NCI-H2227 (cell line): Measurements from ENCODE around the gene LGI4.
"Not testable (repeated sequence)": the region's sequence is repeated elsewhere in the genome, so short reads cannot be mapped to it uniquely, and the experiment has no call there.

Experiments
- DNase-seq: peaks from one replicate; lab custom pipeline; 2025; ENCODE audit not compliant: unreplicated experiment; lab: John Stamatoyannopoulos, UW

LGI4 gene

GRCh38 chr19:35142606-35143230 lies 7.9 kb upstream of the LGI4 start:
- DNase-seq = peak; percentile 98

GRCh38 chr19:35141837-35142605 lies 7.2 kb upstream of the LGI4 start:
- peak; percentile 83 for DNase-seq

- peak; percentile 97 for DNase-seq
Measured at GRCh38 chr19:35140962-35141836, 6.3 kb upstream of the LGI4 start.

GRCh38 chr19:35140207-35140961 lies 5.5 kb upstream of the LGI4 start:
- DNase-seq = no peak

- DNase-seq = no peak
Measured at GRCh38 chr19:35138305-35138892, 3.5 kb upstream of the LGI4 start, which contains the start of gene FXYD1. Gene FXYD1 (plus strand): TSS chr19:35138824. CDS start chr19:35140080, 1,256 bp downstream.

GRCh38 chr19:35136977-35137702 lies 2.3 kb upstream of the LGI4 start:
- DNase-seq = no peak

- DNase-seq = no peak
Measured at GRCh38 chr19:35136231-35136630, 1.4 kb upstream of the LGI4 start.

GRCh38 chr19:35135389-35135909 lies 590 bp upstream of the LGI4 start:
- DNase-seq = peak; percentile 98

- DNase-seq = no peak
Measured at GRCh38 chr19:35133826-35134225, 1.0 kb downstream of the LGI4 start.

- DNase-seq = no peak
Measured at GRCh38 chr19:35132254-35132653, 2.6 kb downstream of the LGI4 start.

GRCh38 chr19:35130761-35131720 lies 3.8 kb downstream of the LGI4 start:
- DNase-seq = no peak

GRCh38 chr19:35129724-35130274 lies 5.1 kb downstream of the LGI4 start:
- DNase-seq = not testable (repeated sequence)

GRCh38 chr19:35128398-35129057 lies 6.3 kb downstream of the LGI4 start:
- DNase-seq = no peak

GRCh38 chr19:35127871-35128270 lies 7.0 kb downstream of the LGI4 start:
- DNase-seq = no peak

GRCh38 chr19:35126624-35126959 lies 8.3 kb downstream of the LGI4 start:
- no peak for DNase-seq

- DNase-seq = no peak
Measured at GRCh38 chr19:35125749-35126623, 8.9 kb downstream of the LGI4 start.

GRCh38 chr19:35125270-35125717 lies 9.6 kb downstream of the LGI4 start:
- no peak for DNase-seq
